CD4-positive, alpha-beta T cell treated with Interleukin-12 subunit alpha and Interleukin-12 subunit beta, for 1 hour (primary cell): ENCODE data around the gene IFIT3.
A peak's percentile ranks its signal among the peaks of the same experiment; 100 is the strongest.
"Not testable (repeated sequence)": the region's sequence is repeated elsewhere in the genome, so short reads cannot be mapped to it uniquely, and the experiment has no call there.

Experiments used
- DNase-seq: peaks from one replicate; pipeline ENCODE4 v3.0.0-alpha.2; 2020

Gene IFIT3

DNA sequence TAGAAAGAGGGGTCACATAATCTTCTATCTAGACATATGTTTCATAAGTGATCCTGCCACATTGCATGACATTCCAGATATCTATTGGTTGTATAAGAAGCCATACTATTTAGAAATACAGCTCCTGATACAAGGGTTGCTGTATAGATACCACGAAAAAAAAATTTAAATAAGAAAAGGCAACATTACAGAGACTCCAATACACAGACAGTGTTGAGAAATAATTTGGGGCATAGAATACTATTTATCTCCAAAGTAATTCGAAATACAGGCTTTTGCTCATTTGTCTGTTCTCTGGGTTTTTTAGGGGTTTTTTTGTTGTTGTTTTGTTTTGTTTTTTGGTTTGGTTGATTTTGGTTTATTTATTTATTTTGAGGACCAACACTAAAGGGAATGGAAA is 23.4 kb upstream of the IFIT3 start:
- no peak for DNase-seq

DNA sequence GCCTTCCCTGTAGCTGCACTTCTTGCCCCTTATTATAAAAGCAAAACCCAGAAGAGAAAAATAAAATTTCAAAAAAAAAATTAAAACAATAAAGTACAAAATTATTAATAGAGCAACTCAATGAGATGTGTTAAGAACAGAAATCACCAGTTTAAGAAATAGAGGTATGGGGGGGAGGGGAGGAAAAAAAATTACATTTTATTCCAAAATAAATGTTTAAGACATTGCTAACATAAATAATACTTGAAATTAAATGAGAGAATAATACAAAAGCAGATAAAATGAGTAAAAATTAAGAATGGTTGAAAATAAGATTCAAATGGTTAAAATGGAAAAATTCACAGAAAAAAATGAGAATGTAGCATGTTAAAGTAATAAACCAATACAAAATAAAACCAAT is 22.9 kb upstream of the IFIT3 start:
- no peak for DNase-seq

DNA sequence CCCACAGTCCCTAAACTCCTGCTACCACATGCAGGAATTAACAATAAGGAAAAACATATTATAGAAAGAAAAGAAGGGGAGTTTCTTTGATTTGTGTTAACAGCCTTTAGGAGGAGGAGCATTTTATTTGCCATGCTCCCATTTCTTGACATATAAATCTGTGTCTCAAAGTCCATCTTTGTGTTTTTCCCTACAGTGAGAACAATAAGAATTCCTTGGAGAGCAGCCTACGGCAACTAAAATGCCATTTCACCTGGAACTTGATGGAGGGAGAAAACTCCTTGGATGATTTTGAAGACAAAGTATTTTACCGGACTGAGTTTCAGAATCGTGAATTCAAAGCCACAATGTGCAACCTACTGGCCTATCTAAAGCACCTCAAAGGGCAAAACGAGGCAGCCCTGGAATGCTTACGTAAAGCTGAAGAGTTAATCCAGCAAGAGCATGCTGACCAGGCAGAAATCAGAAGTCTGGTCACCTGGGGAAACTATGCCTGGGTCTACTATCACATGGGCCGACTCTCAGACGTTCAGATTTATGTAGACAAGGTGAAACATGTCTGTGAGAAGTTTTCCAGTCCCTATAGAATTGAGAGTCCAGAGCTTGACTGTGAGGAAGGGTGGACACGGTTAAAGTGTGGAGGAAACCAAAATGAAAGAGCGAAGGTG is 21.9 kb upstream of the IFIT3 start:
- DNase-seq, result no peak

DNA sequence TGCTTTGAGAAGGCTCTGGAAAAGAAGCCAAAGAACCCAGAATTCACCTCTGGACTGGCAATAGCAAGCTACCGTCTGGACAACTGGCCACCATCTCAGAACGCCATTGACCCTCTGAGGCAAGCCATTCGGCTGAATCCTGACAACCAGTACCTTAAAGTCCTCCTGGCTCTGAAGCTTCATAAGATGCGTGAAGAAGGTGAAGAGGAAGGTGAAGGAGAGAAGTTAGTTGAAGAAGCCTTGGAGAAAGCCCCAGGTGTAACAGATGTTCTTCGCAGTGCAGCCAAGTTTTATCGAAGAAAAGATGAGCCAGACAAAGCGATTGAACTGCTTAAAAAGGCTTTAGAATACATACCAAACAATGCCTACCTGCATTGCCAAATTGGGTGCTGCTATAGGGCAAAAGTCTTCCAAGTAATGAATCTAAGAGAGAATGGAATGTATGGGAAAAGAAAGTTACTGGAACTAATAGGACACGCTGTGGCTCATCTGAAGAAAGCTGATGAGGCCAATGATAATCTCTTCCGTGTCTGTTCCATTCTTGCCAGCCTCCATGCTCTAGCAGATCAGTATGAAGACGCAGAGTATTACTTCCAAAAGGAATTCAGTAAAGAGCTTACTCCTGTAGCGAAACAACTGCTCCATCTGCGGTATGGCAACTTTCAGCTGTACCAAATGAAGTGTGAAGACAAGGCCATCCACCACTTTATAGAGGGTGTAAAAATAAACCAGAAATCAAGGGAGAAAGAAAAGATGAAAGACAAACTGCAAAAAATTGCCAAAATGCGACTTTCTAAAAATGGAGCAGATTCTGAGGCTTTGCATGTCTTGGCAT is 21.1 kb upstream of the IFIT3 start:
- DNase-seq, result no peak

DNA sequence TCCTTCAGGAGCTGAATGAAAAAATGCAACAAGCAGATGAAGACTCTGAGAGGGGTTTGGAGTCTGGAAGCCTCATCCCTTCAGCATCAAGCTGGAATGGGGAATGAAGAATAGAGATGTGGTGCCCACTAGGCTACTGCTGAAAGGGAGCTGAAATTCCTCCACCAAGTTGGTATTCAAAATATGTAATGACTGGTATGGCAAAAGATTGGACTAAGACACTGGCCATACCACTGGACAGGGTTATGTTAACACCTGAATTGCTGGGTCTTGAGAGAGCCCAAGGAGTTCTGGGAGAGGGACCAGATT is 20.6 kb upstream of the IFIT3 start:
- no peak for DNase-seq

DNA sequence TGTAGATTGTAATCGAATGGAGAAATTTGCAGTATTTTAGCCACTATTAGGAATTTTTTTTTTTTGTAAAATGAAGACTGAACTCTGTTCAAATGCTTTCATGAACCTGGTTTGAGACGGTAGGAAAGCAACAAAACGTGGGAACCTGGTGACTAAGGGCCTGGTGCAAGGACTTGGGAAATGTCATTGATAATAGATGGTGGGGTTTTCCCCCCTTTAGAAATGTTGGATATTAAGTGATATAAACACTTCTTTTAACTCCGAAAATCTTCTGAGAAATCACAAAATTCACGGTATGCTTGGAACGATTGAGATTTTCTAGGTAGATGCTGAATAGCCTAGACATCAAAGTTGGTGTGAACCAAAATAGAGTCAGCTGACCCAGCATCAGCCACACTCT is 19.5 kb upstream of the IFIT3 start:
- no peak for DNase-seq

DNA sequence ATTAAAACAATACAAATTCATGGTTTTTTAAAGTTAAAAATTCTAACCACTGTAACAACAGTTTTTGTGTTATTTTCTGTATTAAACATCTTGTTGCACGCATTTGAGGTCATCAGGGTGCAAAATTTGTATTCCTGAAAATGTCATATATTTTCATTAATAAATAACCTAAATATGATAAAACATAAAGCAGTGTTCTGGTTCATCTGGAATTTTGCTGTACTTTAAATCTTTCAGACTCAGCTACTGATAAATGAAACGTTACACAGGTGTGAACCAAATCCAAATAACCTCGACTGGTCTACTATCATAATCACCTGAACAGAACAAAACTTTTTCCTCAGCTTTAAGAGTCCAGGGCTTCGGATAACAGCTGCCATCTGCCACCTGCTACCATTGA is 19.1 kb upstream of the IFIT3 start:
- DNase-seq, result no peak

DNA sequence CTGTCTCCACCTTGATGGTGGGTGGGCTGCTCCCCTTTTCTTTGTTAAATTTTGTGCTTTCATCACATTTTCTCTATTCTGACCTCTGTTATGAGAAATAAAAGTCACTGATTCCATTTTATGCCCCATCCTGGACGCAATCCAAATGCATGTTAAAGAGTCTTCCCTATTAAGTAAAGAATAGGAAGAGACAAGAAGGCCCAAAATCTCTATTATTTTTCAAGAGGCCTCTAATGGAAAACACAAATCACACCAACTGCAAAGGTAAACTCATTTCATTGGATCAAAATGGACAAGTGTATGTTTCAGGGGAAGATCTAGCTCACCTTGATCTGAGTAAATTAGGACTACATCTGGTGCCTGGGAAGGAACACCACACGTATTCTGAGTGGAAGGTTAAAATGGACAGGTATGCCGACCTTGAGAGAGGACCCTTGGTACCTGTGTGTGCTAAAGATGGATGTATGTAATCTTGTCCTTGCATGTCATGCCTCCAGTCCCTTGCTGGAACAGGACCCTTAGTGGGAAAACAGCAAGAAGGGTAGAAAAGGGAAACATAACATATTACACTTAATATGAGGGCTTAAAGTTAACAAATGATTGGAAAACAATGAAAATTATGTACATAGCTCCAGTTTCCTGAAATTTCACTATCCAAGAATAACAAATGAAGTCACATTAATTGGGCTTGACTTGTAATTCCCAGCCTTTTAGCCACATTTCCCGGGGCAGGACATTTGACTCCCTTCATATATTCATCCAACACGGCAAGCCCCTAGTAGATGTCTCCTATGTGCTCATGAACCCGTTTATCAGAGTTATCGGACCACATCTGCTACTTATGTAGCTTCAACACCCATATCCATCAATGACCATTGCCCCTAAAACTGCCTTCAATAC is 18.4 kb upstream of the IFIT3 start:
- no peak for DNase-seq

DNA sequence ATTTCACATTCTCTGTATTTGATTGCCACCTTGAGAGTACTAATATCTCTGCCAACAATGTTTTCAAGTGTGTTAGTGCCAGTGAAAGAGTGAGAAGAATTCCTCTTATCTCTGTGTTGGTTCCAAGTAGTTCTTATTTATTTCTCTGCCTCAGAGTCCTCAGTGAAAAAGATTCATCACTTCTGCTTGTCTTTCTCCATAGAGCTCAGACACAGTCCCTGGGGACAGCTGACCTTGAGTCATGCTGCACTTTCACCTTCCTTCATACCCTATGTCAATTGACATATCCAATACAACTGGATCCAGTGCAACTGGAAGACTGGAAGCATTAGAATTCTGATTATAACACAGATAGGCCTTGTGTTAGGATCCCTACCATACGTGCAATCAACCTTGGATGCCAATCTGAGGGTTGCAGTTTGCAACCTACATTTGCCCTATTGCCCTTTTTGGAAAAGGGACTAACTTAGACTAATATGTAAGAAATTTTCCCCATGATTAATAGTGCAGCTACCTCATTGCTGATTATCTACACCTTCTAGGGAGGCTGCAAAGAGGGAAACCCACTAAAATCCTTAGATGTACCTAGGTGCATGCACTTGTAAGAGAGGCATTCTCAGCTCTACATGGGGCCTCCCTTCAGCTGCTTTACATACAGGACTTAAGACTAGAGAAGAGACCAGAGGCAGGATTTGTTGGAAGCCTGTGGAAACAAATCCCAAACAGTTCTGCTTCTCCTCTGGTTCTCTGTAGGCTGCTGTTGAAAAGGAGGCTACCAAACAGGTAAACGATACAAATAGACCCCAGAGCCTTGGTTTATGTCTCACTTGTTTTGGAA is 17.5 kb upstream of the IFIT3 start:
- DNase-seq, result no peak

DNA sequence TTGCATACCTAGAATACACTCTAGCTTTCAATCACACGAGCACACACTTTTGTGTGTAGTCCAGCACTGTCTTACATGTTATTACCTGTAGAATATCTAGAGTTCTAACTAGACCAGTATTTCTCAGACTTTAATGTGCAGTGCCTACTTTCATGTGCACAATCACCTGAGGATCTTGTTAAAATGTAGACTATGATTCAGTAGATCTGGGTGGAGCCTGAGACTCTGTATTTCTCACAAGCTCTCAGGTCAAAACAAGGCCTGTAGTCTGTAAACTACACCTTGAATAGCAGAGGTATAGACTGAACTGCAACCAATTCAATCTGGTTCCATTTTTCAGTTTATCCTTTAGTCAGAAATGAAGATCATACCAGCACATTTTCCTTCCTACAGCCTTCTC is 14.8 kb upstream of the IFIT3 start:
- DNase-seq, result no peak

DNA sequence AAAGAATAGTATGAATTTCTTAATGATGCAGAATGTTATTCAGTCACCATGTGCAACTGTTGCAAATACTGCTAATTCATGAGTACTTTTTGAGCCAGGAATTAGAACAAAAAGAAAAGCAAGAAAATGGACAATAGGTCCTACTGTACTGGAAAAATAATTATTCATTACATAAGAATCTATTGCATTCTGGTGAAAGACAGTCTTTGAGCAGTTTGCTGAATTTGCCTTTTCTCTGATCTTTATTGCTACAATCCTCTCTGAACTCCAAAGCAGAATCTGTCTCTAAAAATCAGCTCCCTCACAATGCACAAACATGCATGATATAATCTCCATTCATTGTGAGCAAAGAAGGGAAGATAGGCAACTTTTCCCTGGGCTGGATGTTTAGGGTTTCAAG is 13.1 kb upstream of the IFIT3 start:
- DNase-seq, result no peak

DNA sequence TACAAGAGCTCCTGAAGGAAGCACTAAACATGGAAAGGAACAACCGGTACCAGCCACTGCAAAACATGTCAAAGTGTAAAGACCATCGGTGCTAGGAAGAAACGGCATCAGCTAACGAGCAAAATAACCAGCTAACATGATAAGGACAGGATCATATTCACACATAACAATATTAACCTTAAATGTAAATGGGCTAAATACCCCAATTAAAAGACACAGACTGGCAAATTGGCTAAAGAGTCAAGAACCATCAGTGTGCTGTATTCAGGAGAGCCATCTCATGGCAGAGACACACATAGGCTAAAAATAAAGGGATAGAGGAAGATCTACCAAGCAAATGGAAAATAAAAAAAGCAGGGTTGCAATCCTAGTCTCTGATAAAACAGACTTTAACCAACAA is 9.8 kb upstream of the IFIT3 start:
- DNase-seq, result not testable (repeated sequence)

DNA sequence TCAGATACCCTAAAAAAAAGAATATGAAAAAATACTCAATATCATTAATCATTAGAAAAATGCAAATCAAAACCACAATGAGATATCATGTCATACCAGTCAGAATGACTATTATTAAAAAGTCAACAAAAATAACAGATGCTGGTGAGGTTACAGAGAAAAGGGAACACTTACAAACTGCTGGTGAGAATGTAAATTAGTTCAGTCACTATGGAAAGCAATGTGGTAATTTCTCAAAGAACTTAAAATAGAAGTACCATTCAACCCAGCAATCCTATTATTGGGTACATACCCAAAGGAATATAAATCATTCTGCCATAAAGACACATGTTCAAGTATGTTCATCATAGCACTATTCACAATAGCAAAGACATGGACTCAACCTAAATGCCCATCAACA is 2.7 kb upstream of the IFIT3 start:
- not testable (repeated sequence) for DNase-seq

DNA sequence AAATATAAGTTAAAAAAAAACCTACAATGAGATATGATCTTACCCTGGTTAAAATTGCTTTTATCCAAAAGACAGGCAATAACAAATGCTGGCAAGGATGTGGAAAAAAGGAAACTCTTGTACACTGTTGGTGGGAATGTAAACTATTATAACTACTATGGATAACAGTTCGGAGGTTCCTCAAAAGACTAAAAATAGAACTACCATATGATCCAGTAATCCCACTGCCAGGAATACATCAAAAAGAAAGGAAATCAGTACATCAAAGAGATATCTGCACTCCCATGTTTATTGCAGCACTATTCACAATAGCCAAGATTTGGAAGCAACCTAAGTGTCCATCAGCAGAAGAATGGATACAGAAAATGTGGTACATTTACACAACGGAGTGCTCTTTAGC is 1.9 kb upstream of the IFIT3 start:
- not testable (repeated sequence) for DNase-seq

DNA sequence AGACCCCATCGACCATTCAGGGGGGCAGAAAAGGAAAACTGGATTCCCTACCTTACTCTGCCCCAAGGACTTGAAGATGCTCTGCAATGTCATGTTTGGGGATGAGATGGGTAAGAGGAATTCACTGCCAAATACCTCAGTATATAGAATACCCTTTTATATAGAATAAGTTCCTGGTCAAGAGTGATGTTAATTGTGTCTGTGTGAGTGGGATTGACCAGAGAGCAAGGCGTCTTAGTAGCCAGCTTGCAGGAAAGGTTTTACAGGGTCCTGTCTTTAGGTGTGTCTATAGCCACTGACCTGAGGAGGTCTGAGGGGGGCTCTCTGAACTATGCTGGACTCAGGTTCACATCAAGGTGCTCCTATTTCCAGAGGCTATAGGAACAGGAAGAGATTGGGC is 1.4 kb downstream of the IFIT3 start:
- no peak for DNase-seq

DNA sequence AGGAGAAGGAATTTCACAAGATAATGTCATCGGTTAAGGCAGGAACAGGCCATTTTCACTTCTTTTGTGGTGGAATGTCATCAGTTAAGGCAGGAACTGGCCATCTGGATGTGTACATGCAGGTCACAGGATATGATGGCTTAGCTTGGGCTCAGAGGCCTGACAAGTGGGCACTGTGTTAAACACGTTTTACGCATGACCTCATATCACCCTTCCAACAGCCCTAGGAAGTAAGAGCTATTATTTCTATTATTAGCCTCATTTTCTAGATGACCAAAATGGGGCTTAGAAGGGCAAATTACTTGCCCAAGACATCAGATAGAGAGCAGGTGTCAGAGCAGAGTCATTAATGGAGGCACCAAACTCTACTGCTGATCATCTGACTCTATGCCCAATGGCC is 2.2 kb downstream of the IFIT3 start:
- not testable (repeated sequence) for DNase-seq

DNA sequence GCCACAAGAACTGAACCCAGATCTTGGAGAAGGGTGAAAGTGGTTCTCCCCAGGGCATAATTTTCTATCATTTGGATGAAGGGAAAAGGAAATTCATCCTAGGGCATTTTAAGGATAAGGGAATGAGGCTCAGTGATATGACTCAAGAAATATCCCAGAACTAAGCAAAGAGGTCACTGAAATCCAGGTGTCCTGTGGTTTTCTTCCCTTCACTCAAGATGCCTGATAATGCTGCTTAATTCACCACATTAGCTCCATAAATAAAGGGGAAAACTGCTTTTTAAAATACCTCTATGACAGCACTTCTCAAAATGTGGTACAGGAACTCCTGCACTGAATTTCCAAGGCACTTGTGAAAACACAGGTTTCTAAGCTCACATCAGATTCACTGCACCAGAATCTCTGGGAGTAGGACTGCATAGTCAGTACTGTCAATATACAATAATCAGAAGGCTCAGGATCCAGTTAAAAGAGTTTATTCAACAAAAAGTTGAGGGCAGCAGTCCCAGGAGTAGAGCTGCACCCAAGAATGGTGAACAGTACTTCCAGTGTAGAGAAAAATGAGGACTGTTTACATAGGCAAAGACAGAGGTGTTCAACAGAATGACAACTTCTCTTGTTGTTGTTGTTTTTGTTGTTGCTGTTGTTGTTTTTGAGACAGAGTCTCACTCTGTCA is 2.9 kb downstream of the IFIT3 start:
- DNase-seq, result no peak

DNA sequence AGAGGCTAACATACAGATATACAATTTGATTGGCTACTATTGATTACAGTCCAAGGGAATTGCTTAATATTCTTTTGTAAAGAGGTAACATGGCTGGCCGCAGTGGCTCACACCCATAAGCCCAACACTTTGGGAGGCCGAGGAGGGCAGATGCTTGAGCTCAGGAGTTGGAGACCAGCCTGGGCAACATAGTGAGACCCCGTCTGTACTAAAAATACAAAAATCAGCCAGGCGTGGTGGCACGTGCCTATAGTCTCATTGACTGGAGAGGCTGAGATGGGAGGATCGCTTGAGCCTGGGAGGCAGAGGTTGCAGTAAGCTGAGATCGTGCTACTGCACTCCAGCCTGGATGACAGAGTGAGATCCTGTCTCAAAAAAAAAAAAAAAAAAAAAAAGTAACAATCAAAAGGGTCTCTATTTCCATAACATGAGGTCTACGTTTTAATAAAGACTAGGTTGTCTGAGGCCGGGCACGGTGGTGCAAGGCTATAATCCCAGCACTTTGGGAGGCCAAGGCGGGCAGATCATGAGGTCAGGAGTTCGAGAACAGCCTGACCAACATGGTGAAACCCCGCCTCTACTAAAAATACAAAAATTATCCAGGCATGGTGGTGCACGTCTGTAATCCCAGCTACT is 3.8 kb downstream of the IFIT3 start:
- not testable (repeated sequence) for DNase-seq

DNA sequence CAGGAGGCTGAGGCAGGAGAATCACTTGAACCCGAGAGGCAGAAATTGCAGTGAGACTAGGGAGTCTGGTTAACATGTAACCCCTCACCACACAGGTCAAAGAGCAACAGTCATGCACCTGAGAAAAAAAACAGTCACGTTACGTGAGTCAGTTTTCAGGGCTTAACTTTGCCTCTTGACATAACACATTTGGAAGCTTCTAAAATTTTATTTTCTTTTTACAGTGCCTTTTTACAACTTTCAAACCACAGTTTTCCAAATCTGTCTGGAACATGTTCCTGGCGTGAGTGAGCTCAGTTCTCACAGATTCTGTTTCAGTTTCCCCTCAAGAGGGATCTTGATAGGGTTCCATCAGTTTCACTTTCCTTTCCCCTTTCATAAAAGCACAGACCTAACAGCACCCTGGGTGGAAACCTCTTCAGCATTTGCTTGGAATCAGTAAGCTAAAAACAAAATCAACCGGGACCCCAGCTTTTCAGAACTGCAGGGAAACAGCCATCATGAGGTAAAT is 4.4 kb downstream of the IFIT3 start:
- peak; percentile 67 for DNase-seq

DNA sequence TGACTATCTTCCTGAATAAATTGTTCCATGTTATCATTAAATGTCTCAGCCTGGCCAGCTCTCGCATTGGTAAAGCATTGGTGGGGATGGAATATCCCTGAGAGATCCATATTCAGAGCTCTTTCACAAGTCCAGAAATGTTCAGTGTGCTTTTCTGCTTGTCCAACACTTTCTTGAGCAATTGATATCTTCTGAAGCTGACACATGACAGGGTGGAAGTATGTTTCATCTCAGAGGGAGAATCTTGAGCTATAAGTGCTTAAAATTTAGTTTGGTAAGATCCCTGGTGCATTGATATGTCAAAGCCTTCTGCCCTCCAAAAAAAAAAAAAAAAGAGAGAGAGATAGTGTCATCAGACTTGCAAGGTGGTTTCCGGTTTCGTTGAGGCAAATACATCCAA is 7.4 kb downstream of the IFIT3 start:
- no peak for DNase-seq

DNA sequence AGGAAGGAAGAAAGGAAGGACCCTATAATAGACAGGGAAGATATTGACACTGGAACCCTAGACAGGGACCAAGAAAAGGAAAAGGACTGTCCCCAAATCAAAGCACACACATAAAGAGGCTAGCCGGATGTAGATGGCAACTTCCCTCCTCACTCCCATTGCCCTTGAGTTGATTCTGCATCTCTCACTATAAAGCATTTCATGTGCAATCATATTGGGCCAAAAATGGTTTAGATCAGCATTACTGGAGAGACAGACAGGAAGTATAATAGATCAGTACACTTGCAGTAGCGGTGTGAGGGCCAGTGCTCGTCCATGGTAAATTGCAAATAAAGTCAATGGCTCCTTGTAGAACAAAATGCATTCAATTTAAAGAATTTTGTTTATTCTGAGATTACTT is 8.4 kb downstream of the IFIT3 start:
- no peak for DNase-seq

DNA sequence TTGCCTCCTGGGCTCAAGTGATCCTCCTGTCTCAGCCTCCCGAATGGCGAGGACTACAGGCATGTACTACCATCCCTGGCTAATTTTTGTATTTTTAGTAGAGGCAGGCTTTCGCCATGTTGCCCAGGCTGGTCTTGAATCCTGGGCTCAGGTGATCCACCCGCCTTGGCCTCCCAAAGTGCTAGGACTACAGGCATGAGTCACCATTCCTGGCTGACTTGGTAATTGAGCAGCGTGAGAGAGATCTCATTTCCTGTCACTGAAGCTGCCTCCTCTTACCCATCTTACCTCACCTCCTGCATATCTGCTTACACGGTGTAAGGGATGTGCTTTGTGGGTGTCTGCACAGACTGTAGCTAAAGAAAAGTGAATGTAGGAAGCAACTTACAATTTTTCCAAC is 9.7 kb downstream of the IFIT3 start:
- peak; percentile 47 for DNase-seq
